ENCODE data around the gene CEPT1.
"Not testable (repeated sequence)": the region's sequence is repeated elsewhere in the genome, so short reads cannot be mapped to it uniquely, and the experiment has no call there.

Gene CEPT1

GRCh38 chr1:111204983-111205713 lies 65.1 kb downstream of the CEPT1 start:
- H3K27me3 ChIP-seq (ENCODE audit: insufficient read depth, low read length): peaks cover 38% of the 10 kb centered on the region
- no peak overlapping the region for H3K27ac ChIP-seq (ENCODE audit: low read length)
- no peaks in the 10 kb centered on the region for H3K4me1 ChIP-seq (ENCODE audit: insufficient read depth, low read length)
- H3K9ac ChIP-seq (ENCODE audit: low read depth, low read length): no peak overlapping the region
- no peaks in the 10 kb centered on the region for H3K9me3 ChIP-seq (ENCODE audit: insufficient read depth, low read depth, low read length)
- no peak overlapping the region for H3K4me3 ChIP-seq (ENCODE audit: low read length)
- H3K36me3 ChIP-seq (ENCODE audit: insufficient read depth, low read depth, low read length): no peaks in the 10 kb centered on the region

DNA sequence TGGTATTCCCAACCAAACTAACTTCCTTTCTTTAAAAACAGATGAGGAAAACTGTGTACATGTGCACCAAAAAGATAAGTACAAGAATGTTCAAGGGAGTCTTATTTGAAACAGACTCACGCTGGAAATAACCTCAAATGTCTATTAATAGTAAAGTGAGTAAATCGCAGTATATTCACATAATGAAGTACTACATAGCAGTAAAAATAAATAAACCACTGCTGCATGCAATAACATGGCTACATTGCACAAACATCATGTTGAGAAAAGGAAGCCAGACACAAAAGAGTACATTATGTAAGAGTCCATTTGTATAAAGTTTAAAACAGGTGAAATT lies 65.7 kb downstream of the CEPT1 start:
- peaks cover 38% of the 10 kb centered on the region for H3K27me3 ChIP-seq (ENCODE audit: insufficient read depth, low read length)
- H3K27ac ChIP-seq (ENCODE audit: low read length): no peak overlapping the region
- H3K36me3 ChIP-seq (ENCODE audit: insufficient read depth, low read depth, low read length): no peaks in the 10 kb centered on the region
- no peak overlapping the region for H3K4me3 ChIP-seq (ENCODE audit: low read length)
- no peaks in the 10 kb centered on the region for H3K4me1 ChIP-seq (ENCODE audit: insufficient read depth, low read length)
- H3K9me3 ChIP-seq (ENCODE audit: insufficient read depth, low read depth, low read length): no peaks in the 10 kb centered on the region
- no peak overlapping the region for H3K9ac ChIP-seq (ENCODE audit: low read depth, low read length)

DNA sequence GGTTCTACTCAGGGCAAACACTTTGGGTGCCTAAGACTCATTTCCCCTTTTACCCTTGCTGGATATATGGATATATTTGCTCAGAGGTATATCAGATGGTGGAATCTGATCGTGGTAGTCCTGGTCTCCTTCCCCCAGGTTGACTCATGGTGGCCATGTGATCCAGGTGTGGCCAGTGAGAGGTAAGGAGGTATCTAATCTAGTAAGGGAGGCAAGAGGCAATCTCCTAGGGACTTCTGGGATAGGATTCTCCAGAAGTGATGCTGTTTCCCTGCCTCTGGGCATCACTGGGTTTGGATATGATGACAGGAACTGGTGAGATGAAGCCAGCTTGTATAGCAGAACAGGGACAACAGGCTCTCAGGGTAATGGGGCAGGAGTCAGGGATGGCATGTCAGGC lies 68.9 kb downstream of the CEPT1 start:
- Histone ChIP-seq H3K36me3 (ENCODE audit: insufficient read depth, low read depth, low read length) (no peaks in the 10 kb centered on the region), H3K9me3 (ENCODE audit: insufficient read depth, low read depth, low read length) (no peaks in the 10 kb centered on the region), H3K4me3 (ENCODE audit: low read length) (no peak overlapping the region), H3K27ac (ENCODE audit: low read length) (no peak overlapping the region), H3K9ac (ENCODE audit: low read depth, low read length) (no peak overlapping the region), H3K4me1 (ENCODE audit: insufficient read depth, low read length) (no peaks in the 10 kb centered on the region), H3K27me3 (ENCODE audit: insufficient read depth, low read length) (peaks cover 22% of the 10 kb centered on the region)

DNA sequence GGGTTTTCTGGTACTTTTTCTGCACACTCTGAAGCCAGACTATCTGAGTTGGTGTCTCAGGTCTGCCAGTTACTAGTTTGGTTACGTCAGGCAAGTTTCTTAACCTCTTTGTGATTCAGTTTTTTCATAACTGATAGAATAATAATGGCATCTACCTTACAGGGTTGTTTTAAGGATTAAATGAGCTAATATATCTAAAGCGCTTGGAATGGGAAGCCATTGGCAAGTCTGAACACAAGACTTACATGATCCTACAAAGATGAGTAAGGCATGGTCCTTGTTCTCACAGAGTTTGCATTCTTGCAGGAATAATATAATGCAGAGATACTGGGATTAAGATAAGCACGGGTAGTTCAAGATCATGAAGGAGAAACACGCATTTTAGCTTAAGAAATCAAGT lies 69.6 kb downstream of the CEPT1 start:
- no peak overlapping the region for H3K4me3 ChIP-seq (ENCODE audit: low read length)
- H3K27me3 ChIP-seq (ENCODE audit: insufficient read depth, low read length): peaks cover 15% of the 10 kb centered on the region
- H3K4me1 ChIP-seq (ENCODE audit: insufficient read depth, low read length): peaks cover 2% of the 10 kb centered on the region; the same call in 1 of the 2 replicates

DNA sequence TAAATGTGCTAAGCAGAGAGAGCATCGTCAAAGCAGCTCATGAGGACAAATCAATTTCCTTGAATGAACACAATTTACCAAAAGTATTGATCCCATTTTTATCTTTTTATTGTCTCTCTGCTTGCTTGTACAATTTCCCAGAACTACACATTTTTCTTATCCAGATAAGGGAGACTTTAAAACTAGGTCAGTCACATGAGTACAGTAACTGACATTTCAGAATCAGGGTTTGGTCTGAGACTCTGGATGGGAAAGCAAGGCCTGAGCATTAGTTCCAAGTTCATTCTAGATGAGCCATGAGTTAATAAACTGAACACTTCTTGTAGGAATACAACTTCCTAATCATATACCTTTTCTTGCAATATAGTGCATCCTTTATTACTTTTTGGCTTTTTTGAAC lies 71.9 kb downstream of the CEPT1 start:
- Histone ChIP-seq H3K27ac (ENCODE audit: low read length) (no peak overlapping the region), H3K4me1 (ENCODE audit: insufficient read depth, low read length) (peaks cover 5% of the 10 kb centered on the region; the same call in 1 of the 2 replicates), H3K27me3 (ENCODE audit: insufficient read depth, low read length) (no peaks in the 10 kb centered on the region), H3K9ac (ENCODE audit: low read depth, low read length) (no peak overlapping the region), H3K9me3 (ENCODE audit: insufficient read depth, low read depth, low read length) (no peaks in the 10 kb centered on the region), H3K4me3 (ENCODE audit: low read length) (no peak overlapping the region), H3K36me3 (ENCODE audit: insufficient read depth, low read depth, low read length) (no peaks in the 10 kb centered on the region)

More for the DNA sequence above, 69.6 kb downstream of the CEPT1 start:
- Histone ChIP-seq H3K27ac (ENCODE audit: low read length) (no peak overlapping the region), H3K9me3 (ENCODE audit: insufficient read depth, low read depth, low read length) (no peaks in the 10 kb centered on the region), H3K9ac (ENCODE audit: low read depth, low read length) (no peak overlapping the region), H3K36me3 (ENCODE audit: insufficient read depth, low read depth, low read length) (no peaks in the 10 kb centered on the region)

DNA sequence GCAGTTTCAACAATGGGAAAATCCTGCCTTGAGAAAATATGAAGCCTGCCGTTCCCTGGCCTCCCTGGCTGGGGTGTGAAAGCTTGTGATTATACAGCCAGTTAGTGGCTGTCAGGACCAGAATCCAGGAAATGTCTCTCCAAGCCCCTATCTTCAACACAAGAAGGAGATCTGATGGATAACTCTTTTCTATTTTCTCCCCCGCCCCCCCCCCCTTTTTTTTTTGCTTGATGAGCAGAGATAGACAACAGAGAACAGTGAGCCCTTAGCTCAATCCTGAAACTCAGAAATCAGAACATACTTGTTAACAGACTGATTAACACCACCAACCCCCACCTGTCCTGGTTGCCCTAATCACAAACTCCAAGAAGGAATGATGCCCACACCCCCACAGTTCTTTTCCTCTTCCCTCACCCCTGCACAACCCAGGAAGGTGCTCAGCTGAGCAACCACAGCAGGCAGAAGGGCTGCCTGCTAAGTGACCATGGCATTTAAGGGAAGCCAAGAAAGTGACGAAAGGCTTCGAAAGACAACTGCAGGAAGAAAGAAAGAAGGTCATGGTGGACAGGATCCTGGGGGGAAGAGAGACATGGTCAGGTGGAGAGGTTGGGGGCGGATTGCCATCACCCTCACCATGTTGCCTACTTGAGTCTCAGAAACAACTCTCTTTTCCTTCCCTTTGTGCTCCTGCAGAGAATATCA lies 72.8 kb downstream of the CEPT1 start:
- Histone ChIP-seq H3K9me3 (ENCODE audit: insufficient read depth, low read depth, low read length) (no peaks in the 10 kb centered on the region), H3K4me3 (ENCODE audit: low read length) (no peak overlapping the region), H3K4me1 (ENCODE audit: insufficient read depth, low read length) (peaks cover 6% of the 10 kb centered on the region; the same call in 1 of the 2 replicates), H3K27ac (ENCODE audit: low read length) (no peak overlapping the region), H3K27me3 (ENCODE audit: insufficient read depth, low read length) (no peaks in the 10 kb centered on the region), H3K36me3 (ENCODE audit: insufficient read depth, low read depth, low read length) (no peaks in the 10 kb centered on the region), H3K9ac (ENCODE audit: low read depth, low read length) (no peak overlapping the region)

GRCh38 chr1:111213412-111213811 lies 73.4 kb downstream of the CEPT1 start:
- Histone ChIP-seq H3K9ac (ENCODE audit: low read depth, low read length) (no peak overlapping the region), H3K4me3 (ENCODE audit: low read length) (no peak overlapping the region), H3K9me3 (ENCODE audit: insufficient read depth, low read depth, low read length) (no peaks in the 10 kb centered on the region), H3K4me1 (ENCODE audit: insufficient read depth, low read length) (peaks cover 8% of the 10 kb centered on the region; the same call in 1 of the 2 replicates), H3K36me3 (ENCODE audit: insufficient read depth, low read depth, low read length) (no peaks in the 10 kb centered on the region), H3K27ac (ENCODE audit: low read length) (no peak overlapping the region), H3K27me3 (ENCODE audit: insufficient read depth, low read length) (no peaks in the 10 kb centered on the region)

- Histone ChIP-seq H3K4me3 (ENCODE audit: low read length) (no peak overlapping the region), H3K36me3 (ENCODE audit: insufficient read depth, low read depth, low read length) (no peaks in the 10 kb centered on the region), H3K9ac (ENCODE audit: low read depth, low read length) (no peak overlapping the region), H3K27me3 (ENCODE audit: insufficient read depth, low read length) (no peaks in the 10 kb centered on the region), H3K27ac (ENCODE audit: low read length) (no peak overlapping the region), H3K4me1 (ENCODE audit: insufficient read depth, low read length) (peaks cover 8% of the 10 kb centered on the region; the same call in 1 of the 2 replicates), H3K9me3 (ENCODE audit: insufficient read depth, low read depth, low read length) (no peaks in the 10 kb centered on the region)
Measured at GRCh38 chr1:111214074-111214801, 74.2 kb downstream of the CEPT1 start.

GRCh38 chr1:111214884-111215283 lies 74.9 kb downstream of the CEPT1 start:
- Histone ChIP-seq H3K27me3 (ENCODE audit: insufficient read depth, low read length) (no peaks in the 10 kb centered on the region), H3K4me1 (ENCODE audit: insufficient read depth, low read length) (peaks cover 14% of the 10 kb centered on the region; the same call in 1 of the 2 replicates), H3K9me3 (ENCODE audit: insufficient read depth, low read depth, low read length) (no peaks in the 10 kb centered on the region), H3K36me3 (ENCODE audit: insufficient read depth, low read depth, low read length) (no peaks in the 10 kb centered on the region), H3K9ac (ENCODE audit: low read depth, low read length) (no peak overlapping the region), H3K4me3 (ENCODE audit: low read length) (no peak overlapping the region), H3K27ac (ENCODE audit: low read length) (no peak overlapping the region)

DNA sequence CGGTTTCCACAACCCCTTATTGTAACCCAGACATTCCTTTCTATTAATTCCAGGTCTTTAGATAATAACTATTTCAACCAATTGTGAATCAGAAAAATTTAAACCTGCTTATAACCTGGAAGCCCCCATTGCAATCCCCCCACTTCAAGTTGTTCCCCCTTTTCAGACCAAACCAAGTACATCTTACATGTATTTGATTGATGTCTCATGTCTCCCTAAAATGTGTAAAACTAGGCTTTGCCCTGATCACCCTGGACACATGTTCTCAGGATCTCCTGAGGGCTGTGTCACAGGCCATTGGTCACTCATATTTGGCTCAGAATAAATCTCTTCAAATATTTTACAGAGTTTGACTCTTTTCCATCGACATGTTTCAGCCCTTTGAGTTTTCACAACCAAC lies 75.3 kb downstream of the CEPT1 start:
- H3K9ac ChIP-seq (ENCODE audit: low read depth, low read length): not testable (repeated sequence)

GRCh38 chr1:111216751-111217150 lies 76.7 kb downstream of the CEPT1 start:
- Histone ChIP-seq H3K27ac (ENCODE audit: low read length) (no peak overlapping the region), H3K27me3 (ENCODE audit: insufficient read depth, low read length) (no peaks in the 10 kb centered on the region), H3K9me3 (ENCODE audit: insufficient read depth, low read depth, low read length) (no peaks in the 10 kb centered on the region), H3K4me3 (ENCODE audit: low read length) (no peak overlapping the region), H3K4me1 (ENCODE audit: insufficient read depth, low read length) (peaks cover 16% of the 10 kb centered on the region; the same call in 1 of the 2 replicates), H3K36me3 (ENCODE audit: insufficient read depth, low read depth, low read length) (no peaks in the 10 kb centered on the region), H3K9ac (ENCODE audit: low read depth, low read length) (no peak overlapping the region)

More for the DNA sequence above, 75.3 kb downstream of the CEPT1 start:
- H3K4me3 ChIP-seq (ENCODE audit: low read length); H3K27me3 ChIP-seq (ENCODE audit: insufficient read depth, low read length); H3K36me3 ChIP-seq (ENCODE audit: insufficient read depth, low read depth, low read length); H3K9me3 ChIP-seq (ENCODE audit: insufficient read depth, low read depth, low read length); H3K27ac ChIP-seq (ENCODE audit: low read length): not testable (repeated sequence)
- peaks cover 16% of the 10 kb centered on the region; the same call in 1 of the 2 replicates for H3K4me1 ChIP-seq (ENCODE audit: insufficient read depth, low read length)

Measured in iPS-20b (cell line).